Brain microvascular endothelial cell (primary cell): ENCODE results near the gene AGBL4.

Experiments used
- DNase-seq: peaks from one replicate; pipeline ENCODE4 v3.0.0-alpha.2; 2020
- H3K27ac ChIP-seq: fragments of 250-450 bp; sonication (Bioruptor Pico); 2 replicates; pipeline ENCODE4 v1.5.1; 2020; ENCODE audit warnings: mild to moderate bottlenecking, moderate library complexity
- H3K27me3 ChIP-seq: fragments of 250-450 bp; sonication (Bioruptor Pico); replicated peaks from 2 replicates; pipeline ENCODE4 v1.5.1; 2020; ENCODE audit warnings: mild to moderate bottlenecking
- H3K36me3 ChIP-seq: fragments of 250-450 bp; sonication (Bioruptor Pico); replicated peaks from 2 replicates; pipeline ENCODE4 v1.5.1; 2020; ENCODE audit warnings: mild to moderate bottlenecking
- H3K4me3 ChIP-seq: 2 replicates; pipeline ENCODE4 v1.5.1; 2011; ENCODE audit warnings: low read depth, mild to moderate bottlenecking, control low read depth, low read length, moderate library complexity
- in situ Hi-C: cut with HindIII; loops from 2 replicates; pipeline ENCODE4 v1.10.0; 2017; ENCODE audit warnings: low sequenced_read_pairs, low pct_ligation_motif_present
- TF ChIP-seq, protein P1 (sequence below): IDR thresholded peaks from 2 replicates; pipeline ENCODE4 v1.5.1; 2011; ENCODE audit warnings: low read depth, mild to moderate bottlenecking, moderate library complexity, low read length, control low read depth, inconsistent platforms; ENCODE audit errors: missing control alignments

The AGBL4 gene

DNA sequence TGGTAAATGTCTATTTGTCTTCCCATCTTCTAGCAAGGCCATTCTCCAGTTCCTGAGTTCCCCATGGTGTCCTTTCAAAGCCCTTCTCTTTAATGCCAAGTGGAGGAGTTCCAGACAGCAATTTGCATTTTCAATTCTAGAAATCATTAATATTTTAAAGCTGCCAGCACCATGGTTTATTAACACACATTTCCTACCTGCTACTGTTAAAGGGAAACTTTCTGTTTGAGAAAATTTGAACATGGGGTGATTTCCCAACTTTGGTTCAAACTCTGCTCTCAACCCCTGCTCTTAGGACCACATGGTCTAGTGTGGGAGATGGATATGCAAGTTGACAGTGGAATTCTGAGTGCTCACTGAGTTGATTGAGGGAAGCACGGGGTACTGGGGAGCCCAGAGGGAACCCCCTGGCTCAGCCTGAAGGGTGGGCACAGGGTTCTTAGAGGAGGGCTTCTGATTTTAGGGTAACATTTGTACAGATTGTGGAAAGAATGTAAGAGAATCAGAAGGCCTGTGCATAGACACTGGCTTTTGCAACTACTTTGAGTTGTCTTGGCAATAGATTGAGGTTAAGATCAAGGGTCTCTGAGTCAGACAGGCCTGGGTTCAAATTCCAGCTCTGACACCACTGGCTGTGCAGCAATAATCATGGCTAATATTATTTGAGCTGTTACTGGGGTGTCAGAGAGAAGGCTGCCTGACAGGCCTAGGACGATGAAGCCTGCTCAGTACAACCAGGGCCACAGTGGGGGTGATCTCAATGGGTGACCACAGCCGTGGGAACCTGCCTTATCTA, 1344.8 kb downstream of the AGBL4 start:
- TF ChIP-seq, protein P1, sequence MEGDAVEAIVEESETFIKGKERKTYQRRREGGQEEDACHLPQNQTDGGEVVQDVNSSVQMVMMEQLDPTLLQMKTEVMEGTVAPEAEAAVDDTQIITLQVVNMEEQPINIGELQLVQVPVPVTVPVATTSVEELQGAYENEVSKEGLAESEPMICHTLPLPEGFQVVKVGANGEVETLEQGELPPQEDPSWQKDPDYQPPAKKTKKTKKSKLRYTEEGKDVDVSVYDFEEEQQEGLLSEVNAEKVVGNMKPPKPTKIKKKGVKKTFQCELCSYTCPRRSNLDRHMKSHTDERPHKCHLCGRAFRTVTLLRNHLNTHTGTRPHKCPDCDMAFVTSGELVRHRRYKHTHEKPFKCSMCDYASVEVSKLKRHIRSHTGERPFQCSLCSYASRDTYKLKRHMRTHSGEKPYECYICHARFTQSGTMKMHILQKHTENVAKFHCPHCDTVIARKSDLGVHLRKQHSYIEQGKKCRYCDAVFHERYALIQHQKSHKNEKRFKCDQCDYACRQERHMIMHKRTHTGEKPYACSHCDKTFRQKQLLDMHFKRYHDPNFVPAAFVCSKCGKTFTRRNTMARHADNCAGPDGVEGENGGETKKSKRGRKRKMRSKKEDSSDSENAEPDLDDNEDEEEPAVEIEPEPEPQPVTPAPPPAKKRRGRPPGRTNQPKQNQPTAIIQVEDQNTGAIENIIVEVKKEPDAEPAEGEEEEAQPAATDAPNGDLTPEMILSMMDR = no peak
- no peak for DNase-seq
- Histone ChIP-seq H3K27ac (no peak overlapping the region), H3K36me3 (no peaks in the 10 kb centered on the region), H3K27me3 (no peaks in the 10 kb centered on the region), H3K4me3 (no peak overlapping the region)
- in situ Hi-C loops = no loop called here

DNA sequence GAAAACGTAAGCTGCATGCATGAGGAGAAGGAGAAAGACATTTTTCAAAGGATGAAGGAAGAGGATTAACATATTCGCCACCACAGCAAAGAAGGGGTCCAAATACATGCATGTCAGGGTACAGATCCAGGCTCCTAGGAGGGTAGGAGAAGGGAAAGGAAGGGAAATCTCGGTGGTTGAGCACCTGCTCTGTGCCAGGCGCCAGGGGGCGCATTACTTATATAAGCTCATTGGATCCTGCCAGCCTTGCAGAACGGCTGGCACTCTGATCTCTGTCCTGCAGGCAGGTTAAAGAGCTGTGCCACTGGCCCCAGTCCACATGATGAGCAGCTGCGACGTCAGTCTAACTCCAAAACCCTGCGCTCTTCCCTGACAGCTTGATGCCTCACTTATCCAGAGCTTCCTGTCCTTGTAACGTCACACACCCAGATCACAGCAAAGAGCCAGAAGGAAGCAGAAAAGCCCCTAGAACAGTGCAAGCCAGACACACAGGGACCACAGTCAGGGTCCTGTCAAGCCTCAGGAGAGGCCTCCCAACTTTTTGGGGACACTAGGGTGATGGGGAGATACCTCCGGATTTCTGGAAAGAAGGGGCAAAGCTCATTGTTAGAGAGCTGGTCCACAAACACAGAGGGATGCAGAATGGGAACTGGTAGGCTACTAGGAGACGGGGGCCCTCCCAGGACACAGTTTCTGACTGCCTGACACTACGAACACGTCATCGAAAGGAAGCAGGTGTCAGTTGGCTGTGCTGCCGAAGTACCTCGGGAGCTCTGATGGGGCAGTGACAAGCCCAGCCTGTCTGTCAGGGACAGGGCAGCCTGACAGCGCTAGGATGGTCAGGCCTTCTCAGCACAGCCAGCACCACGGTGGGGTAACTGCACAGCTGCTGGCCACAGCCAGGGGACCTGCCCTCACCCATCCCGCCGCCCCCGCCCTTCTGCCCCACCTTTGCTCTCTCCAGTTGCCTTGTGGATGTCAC, 1346.2 kb downstream of the AGBL4 start:
- H3K27me3 ChIP-seq = no peaks in the 10 kb centered on the region
- H3K36me3 ChIP-seq = no peaks in the 10 kb centered on the region
- peak; percentile 35 for DNase-seq
- H3K4me3 ChIP-seq = no peak overlapping the region
- TF ChIP-seq, protein P1 = peak; percentile 79
- no peak overlapping the region for H3K27ac ChIP-seq
- in situ Hi-C loops = no loop called here

DNA sequence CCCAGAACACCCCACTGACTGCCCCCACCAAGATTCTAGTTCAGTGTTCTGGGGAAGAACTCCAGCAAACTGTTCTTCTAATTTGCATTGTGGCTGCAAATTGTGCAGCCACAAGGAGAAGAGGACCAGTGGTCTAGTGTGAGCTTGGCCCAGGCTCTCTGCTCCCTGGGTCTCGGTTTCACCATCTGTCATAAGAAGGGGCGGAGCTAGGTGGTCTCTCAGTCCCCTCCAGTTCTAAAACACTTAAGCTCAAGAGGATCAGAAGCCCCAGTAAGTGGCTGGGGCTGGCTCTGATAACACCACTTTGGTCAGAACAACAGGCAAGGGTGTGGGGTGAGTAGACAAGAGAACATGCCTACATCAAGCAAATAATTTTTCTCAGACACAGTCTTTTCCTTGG, 1346.9 kb downstream of the AGBL4 start:
- DNase-seq = no peak
- H3K27ac ChIP-seq = no peak overlapping the region
- TF ChIP-seq, protein P1 = no peak

DNA sequence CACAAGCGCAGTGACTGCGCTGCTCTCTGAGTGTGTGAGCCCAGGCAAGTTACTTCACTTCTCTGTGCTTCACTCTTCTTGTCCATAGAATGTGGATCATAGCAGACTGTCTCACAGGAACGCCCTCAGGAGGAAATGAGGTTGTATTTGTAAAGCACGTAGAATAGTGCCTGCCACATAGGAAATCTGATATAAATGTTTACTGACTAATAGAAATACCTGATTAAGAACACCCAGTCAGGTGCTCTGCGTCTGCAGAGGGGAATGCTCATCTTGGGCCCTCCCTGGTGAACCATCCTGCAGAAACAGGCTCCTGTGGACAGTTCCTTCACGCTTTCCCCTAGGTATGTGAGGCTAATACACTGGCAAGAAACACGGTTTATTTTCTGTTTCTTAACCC, 1347.4 kb downstream of the AGBL4 start:
- TF ChIP-seq, protein P1 = no peak
- H3K36me3 ChIP-seq = no peaks in the 10 kb centered on the region
- in situ Hi-C loops = no loop called here
- no peaks in the 10 kb centered on the region for H3K27me3 ChIP-seq
- no peak overlapping the region for H3K27ac ChIP-seq
- H3K4me3 ChIP-seq = no peak overlapping the region
- no peak for DNase-seq

More for the DNA sequence above, 1346.9 kb downstream of the AGBL4 start:
- Histone ChIP-seq H3K4me3 (no peak overlapping the region), H3K27me3 (no peaks in the 10 kb centered on the region), H3K36me3 (no peaks in the 10 kb centered on the region)
- in situ Hi-C loops = no loop called here

DNA sequence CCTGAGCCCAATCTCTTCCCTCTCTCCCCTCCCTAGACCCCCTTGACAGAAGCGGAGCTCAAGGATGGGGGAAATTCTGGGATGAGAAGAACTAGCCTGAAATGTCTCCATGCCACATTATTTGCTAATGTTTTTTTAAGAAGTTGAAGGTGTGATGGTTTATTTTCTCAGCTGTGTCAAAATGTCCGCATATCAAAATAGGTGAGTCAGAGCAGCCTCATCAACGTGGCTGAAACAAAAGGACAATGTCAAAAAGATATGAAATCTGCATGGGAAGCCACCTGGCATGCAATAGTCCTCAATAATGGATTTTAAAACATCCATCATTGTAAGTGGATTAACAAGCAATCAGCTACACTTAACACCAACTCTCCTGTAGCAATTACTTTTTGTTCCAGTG, 1348.5 kb downstream of the AGBL4 start:
- in situ Hi-C loops = no loop called here
- no peak for DNase-seq
- TF ChIP-seq, protein P1 = no peak

More for the DNA sequence above, 1348.5 kb downstream of the AGBL4 start:
- Histone ChIP-seq H3K27ac (no peak overlapping the region), H3K36me3 (no peaks in the 10 kb centered on the region), H3K27me3 (no peaks in the 10 kb centered on the region), H3K4me3 (no peak overlapping the region)
